Mucosa of descending colon (tissue), 3 donors: ENCODE data around the gene TEKT2. TPM values are rescaled to one million over a fixed set of nuclear protein-coding genes. Genes with fewer than 3 reads are reported as not detected.

Source experiments
- ATAC-seq: fragments of 200-7000 bp; cut with Tn5 transposase; one replicate; pipeline ENCODE4 v1.9.1; 2020; ENCODE audit warnings: mild to moderate bottlenecking, moderate library complexity
- DNase-seq, 3 donors: peaks; one replicate each; pipeline ENCODE4 v3.0.0-alpha.2; 2020
- H3K36me3 ChIP-seq: fragments of 200-600 bp; one replicate; pipeline ENCODE4 v1.8.0; 2021; ENCODE audit warnings: low read depth, mild to moderate bottlenecking
- H3K4me1 ChIP-seq: fragments of 200-600 bp; one replicate; pipeline ENCODE4 v1.8.0; 2021; ENCODE audit warnings: low read depth, mild to moderate bottlenecking
- H3K4me3 ChIP-seq: fragments of 200-600 bp; one replicate; pipeline ENCODE4 v1.8.0; 2021; ENCODE audit warnings: mild to moderate bottlenecking
- H3K9me3 ChIP-seq: fragments of 200-600 bp; one replicate; pipeline ENCODE4 v1.8.0; 2021; ENCODE audit warnings: mild to moderate bottlenecking
- intact Hi-C, 2 donors: fragments of 100-400 bp; cut with DNase I in 1 of 2; cut with micrococcal nuclease in 1 of 2; formaldehyde crosslinking; loops; one replicate each; pipeline versions ENCODE4 v1.11.0 to v1.11.1; 2022; cut with DNase I, micrococcal nuclease
- total RNA-seq, 3 donors: library from RNA; stranded (reverse); fragmentation: NEBNext Ultra II Directional in 2 of 3; extraction: Animal tissue kit (Norgen Biotek cat#: 25700) in 2 of 3; gene quantifications; one replicate each; pipeline versions ENCODE4 v1.2.1 to v1.2.4, GENCODE V29; 2021 to 2023
- TF ChIP-seq, protein P1 (sequence below): fragments of 200-600 bp; IDR thresholded peaks from one replicate; pipeline ENCODE4 v1.8.0; 2022; ENCODE audit warnings: antibody characterized with exemption, mild to moderate bottlenecking
- donor health status: DM: no; HTN: no; CAD: no; lungs with moderate emphysema.
- donor health status: DM: no; HTN: no; CAD: no.
- donor health status: DM: no; HTN: yes; CAD: no.

Gene TEKT2
- total RNA-seq, 3 donors from 2014 or later = 0.19 to 0.32 TPM; not detected in 1

DNA sequence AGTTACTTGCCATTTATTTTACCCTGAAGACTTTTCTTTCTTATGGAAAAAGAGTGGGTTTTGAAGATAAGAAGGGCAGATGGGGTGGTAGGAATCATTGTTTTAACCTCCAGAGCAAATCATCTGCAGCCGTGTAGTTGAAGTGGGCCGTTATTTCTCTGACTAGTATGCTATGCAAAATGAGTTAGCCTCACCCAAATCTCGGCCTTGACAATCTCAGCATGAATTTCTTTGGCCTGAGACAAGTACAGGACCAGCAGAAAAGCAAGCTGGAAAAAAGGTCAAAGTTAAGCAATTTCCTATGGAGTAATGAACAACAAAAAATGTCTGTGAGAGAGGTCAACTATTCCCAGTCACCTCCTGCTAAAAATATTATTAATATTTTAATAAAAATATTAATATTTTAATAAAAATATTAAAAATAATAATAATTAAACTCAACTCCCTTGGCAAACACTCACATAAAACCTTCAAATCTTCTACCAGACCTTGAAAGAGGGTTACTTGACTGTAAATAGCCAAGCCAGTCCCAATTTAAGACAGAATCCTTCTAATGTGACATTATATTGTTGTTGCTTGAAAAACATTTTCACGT lies 6.8 kb upstream of the TEKT2 start:
- TF ChIP-seq, protein P1, sequence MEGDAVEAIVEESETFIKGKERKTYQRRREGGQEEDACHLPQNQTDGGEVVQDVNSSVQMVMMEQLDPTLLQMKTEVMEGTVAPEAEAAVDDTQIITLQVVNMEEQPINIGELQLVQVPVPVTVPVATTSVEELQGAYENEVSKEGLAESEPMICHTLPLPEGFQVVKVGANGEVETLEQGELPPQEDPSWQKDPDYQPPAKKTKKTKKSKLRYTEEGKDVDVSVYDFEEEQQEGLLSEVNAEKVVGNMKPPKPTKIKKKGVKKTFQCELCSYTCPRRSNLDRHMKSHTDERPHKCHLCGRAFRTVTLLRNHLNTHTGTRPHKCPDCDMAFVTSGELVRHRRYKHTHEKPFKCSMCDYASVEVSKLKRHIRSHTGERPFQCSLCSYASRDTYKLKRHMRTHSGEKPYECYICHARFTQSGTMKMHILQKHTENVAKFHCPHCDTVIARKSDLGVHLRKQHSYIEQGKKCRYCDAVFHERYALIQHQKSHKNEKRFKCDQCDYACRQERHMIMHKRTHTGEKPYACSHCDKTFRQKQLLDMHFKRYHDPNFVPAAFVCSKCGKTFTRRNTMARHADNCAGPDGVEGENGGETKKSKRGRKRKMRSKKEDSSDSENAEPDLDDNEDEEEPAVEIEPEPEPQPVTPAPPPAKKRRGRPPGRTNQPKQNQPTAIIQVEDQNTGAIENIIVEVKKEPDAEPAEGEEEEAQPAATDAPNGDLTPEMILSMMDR = no peak
- no peaks in the 10 kb centered on the region for H3K36me3 ChIP-seq
- no peaks in the 10 kb centered on the region for H3K4me1 ChIP-seq
- intact Hi-C loops = no loop called here
- no peak overlapping the region for H3K4me3 ChIP-seq
- no peak for DNase-seq
- no peak for ATAC-seq
- H3K9me3 ChIP-seq = no peaks in the 10 kb centered on the region

DNA sequence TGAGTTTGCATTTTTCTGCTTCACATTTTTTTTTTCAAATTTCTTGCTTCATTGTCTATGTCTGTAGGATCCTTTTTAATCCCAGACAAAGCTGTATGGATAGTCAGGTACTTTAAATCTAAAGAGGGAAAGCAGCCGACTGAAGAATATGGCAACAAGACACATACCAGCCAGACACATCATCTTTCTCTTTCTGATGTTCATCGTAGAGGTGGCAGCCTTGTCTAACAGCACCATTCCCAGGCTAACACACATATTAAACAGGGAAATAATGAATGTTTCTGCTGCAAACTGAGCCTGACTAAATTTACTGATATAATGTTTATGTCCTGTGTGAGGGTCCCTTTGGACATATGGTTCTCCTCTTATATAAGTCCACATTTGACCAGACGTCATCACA lies 3.7 kb upstream of the TEKT2 start:
- ATAC-seq (no peak), DNase-seq (no peak)
- TF ChIP-seq, protein P1 = no peak
- Histone ChIP-seq H3K36me3 (no peaks in the 10 kb centered on the region), H3K9me3 (no peaks in the 10 kb centered on the region), H3K4me1 (no peaks in the 10 kb centered on the region), H3K4me3 (no peak overlapping the region)
- intact Hi-C loops = no loop called here

DNA sequence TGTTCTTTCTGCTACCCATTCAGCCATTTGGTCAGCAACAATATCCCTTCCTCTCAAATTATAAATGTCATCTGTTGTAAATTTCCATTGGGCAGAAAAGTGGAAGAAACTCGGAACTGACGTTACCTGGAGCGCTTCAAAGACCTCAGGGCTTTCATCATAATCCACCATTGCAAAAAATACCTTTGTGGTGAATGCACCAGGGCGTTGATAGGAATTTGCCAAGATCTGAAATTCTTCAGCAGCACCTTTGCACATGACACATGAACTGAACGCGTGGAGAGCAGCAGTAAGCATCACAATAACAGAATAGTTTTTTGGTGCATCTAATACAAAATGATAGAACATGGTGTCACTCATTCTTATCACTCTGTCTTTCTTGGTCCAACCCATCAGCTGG lies 3.1 kb upstream of the TEKT2 start:
- ATAC-seq = no peak
- TF ChIP-seq, protein P1 = no peak
- Histone ChIP-seq H3K36me3 (no peaks in the 10 kb centered on the region), H3K4me3 (no peak overlapping the region), H3K9me3 (no peaks in the 10 kb centered on the region), H3K4me1 (no peaks in the 10 kb centered on the region)
- no peak for DNase-seq
- intact Hi-C loops = no loop called here

DNA sequence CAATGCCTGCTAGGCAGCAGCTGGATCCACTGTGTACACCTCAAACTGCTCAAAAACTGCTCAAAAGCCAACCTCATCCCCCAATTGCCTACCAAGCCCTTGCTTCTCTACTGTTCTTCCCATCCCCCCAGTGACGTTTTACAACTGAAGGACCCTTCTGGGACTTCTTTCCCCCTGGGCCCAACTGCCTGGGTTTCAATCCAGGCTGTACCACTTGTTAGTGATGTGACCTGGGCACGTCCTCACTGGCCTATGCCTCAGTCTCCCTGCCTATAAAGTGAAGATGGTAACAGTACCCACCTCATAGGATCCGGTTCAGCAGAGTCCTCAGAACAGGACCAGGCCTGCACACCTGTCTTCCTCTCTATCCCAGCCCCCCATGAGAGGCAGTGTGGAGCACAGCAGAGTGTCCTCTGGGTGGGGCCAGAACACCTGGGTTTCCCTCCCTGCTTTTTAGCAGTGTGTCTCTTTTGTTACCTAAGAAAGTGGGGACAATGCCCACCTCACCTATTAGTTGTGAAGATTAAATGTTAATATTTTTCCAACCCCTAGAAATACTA lies 1.9 kb upstream of the TEKT2 start:
- TF ChIP-seq, protein P1 = no peak
- intact Hi-C loops = no loop called here
- no peaks in the 10 kb centered on the region for H3K4me1 ChIP-seq
- H3K36me3 ChIP-seq = no peaks in the 10 kb centered on the region
- DNase-seq = no peak
- H3K4me3 ChIP-seq = no peak overlapping the region
- no peak for ATAC-seq
- H3K9me3 ChIP-seq = no peaks in the 10 kb centered on the region

DNA sequence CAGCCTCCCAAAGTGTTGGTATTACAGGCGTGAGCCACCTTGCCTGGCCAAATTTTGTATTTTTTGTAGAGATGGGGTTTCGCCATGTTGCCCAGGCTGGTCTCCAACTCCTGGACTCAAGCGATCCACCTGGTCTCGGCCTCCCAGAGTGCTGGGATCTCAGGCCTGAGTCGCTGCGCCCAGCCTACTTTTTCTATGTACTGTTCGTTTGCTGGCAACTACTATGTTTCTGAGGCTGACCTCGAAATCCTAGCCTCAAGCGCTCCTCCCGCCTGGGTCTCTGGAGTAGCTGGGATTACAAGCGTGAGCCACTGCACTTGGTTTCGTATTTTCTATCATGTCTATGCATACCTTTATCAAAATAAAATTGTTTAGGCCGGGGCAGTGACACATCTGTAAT lies 675 bp upstream of the TEKT2 start:
- TF ChIP-seq, protein P1 = no peak
- DNase-seq (no peak), ATAC-seq (no peak)
- Histone ChIP-seq H3K4me3 (no peak overlapping the region), H3K4me1 (no peaks in the 10 kb centered on the region), H3K36me3 (no peaks in the 10 kb centered on the region), H3K9me3 (no peaks in the 10 kb centered on the region)
- intact Hi-C loops = no loop called here
